Measurements from ENCODE around the gene AGAP1. TPM values are rescaled to one million over a fixed set of nuclear protein-coding genes. Genes with fewer than 3 reads are reported as not detected.
A peak's percentile ranks its signal among the peaks of the same experiment; 100 is the strongest.

AGAP1 gene
- 20.4 and 26.9 TPM in 2 replicates for total RNA-seq (ENCODE audit: low replicate concordance)

DNA sequence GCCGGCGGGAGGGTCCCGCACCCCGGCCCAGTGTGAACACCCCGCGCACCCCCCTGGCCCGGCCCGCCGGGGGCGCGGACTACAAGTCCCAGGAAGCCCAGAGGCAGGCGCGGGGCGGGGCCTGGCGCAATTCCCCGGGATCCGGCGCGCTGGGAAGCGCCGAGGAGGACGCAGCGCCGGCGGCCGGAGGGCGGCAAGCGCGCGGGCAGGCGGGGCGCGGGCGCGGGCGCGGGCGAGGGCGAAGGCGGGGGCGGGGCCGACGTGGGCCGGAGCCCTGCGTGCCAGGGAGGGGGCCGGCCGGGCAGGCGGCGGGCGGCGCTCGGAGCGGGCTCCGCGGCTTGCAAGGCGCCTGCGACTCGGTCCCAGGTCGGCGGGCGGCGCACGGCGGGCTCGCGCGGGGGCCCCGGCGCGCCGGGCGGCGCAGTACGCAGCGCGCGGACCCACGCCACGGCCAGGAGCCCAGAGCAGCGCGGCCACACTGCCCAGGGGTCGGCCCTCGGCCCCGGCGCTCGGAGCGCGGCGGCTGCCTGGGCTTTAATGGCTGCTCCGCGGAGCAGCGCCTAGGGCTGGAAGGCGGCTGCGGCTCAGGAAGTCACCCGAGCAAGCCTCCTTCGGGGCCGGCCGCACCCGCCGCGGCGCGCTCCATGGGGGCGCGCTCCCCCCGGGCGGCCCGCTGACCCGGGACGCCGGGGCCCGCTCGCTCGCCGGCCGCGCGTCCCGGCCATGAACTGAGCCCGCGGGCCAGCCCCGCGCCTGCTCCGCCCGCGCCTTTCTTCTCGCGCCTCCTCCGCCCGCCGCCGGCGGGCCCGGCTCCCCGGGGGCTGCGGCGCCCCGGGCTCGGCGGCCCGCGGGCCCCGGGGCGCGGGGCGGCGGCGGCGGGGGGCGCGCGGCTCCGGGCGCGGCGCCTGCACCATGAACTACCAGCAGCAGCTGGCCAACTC, at the start of gene AGAP1:
Gene AGAP1 (plus strand): TSS at position 269 of the 941 bp plus-strand sequence.
- H3K36me3 ChIP-seq, result no peaks in the 10 kb centered on the region
- peaks cover 43% of the 10 kb centered on the region for H3K4me1 ChIP-seq
- no peaks in the 10 kb centered on the region for H3K27me3 ChIP-seq
- Mint-ChIP-seq H3K36me3 (peaks cover 12% of the 10 kb centered on the region), H3K27ac (peak within 1 kb of the TSS; percentile 99), H3K27me3 (ENCODE audit: insufficient read depth, low read depth) (peaks cover 14% of the 10 kb centered on the region), H3K4me1 (peaks cover 44% of the 10 kb centered on the region), H3K4me3 (peak within 1 kb of the TSS; percentile 93), H3K9me3 (peaks cover 5% of the 10 kb centered on the region)
- H3K9me3 ChIP-seq (ENCODE audit: low read depth), result no peaks in the 10 kb centered on the region
- peak within 1 kb of the TSS; percentile 82 for H2AFZ ChIP-seq (replicated peaks)
- peaks cover 44% of the 10 kb centered on the region for H4K20me1 ChIP-seq (ENCODE audit: low read depth)
- H3K79me2 ChIP-seq (ENCODE audit: low read depth), result peaks cover 45% of the 10 kb centered on the region
- peak within 1 kb of the TSS; percentile 12 for H3K9ac ChIP-seq
- peak within 1 kb of the TSS; percentile 100 for H3K4me2 ChIP-seq
- no peak for TF ChIP-seq EZH2phosphoT487 (IDR thresholded peaks at IDR 0.05)
- TF ChIP-seq, protein P1, sequence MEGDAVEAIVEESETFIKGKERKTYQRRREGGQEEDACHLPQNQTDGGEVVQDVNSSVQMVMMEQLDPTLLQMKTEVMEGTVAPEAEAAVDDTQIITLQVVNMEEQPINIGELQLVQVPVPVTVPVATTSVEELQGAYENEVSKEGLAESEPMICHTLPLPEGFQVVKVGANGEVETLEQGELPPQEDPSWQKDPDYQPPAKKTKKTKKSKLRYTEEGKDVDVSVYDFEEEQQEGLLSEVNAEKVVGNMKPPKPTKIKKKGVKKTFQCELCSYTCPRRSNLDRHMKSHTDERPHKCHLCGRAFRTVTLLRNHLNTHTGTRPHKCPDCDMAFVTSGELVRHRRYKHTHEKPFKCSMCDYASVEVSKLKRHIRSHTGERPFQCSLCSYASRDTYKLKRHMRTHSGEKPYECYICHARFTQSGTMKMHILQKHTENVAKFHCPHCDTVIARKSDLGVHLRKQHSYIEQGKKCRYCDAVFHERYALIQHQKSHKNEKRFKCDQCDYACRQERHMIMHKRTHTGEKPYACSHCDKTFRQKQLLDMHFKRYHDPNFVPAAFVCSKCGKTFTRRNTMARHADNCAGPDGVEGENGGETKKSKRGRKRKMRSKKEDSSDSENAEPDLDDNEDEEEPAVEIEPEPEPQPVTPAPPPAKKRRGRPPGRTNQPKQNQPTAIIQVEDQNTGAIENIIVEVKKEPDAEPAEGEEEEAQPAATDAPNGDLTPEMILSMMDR (IDR thresholded peaks at IDR 0.05), result no peak
- TF ChIP-seq EZH2 (IDR thresholded peaks at IDR 0.05), result no peak
- H3K27ac ChIP-seq, result no peak within 1 kb of the TSS
- peak; percentile 96 for DNase-seq (ENCODE audit: low spot score)
- peak within 1 kb of the TSS; percentile 92 for H3K4me3 ChIP-seq
- peaks cover 3% of the 10 kb centered on the region for H3F3A ChIP-seq (ENCODE audit: low read depth)

DNA sequence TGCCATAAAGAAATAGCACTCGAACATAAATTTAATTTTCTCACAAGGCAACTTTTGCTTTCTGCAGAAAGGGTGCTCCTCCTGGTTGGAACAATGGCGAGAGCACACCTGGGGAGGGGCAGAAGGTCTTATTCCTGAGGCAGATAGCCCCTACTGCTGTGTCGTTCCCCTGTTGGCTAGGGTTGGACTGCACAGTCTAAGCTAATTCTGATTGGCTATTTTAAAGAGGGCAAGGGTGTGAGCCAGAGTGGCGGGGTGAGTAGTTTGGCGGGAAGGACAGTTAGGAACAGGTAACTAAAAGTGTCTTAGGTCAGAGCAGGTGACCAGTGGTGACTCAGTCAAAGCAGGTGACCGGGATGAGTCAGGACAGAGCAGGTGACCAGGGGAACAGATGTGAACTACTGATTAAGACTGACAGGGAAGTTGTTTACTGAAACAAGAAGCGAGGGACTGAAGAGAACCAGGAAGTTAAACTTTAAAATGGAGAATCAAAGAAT, 49.7 kb upstream of the AGAP1 start:
- Histone ChIP-seq H3K27me3 (no peaks in the 10 kb centered on the region), H3K79me2 (ENCODE audit: low read depth) (no peaks in the 10 kb centered on the region), H3K36me3 (no peaks in the 10 kb centered on the region), H3K4me3 (no peak overlapping the region), H3K9me3 (ENCODE audit: low read depth) (no peaks in the 10 kb centered on the region), H4K20me1 (ENCODE audit: low read depth) (no peaks in the 10 kb centered on the region), H3K4me1 (peaks cover 11% of the 10 kb centered on the region), H3K4me2 (no peak overlapping the region), H3F3A (ENCODE audit: low read depth) (no peaks in the 10 kb centered on the region), H3K27ac (no peak overlapping the region), H2AFZ (replicated peaks) (no peak overlapping the region), H3K9ac (no peak overlapping the region)
- Mint-ChIP-seq H3K4me3 (no peak overlapping the region), H3K36me3 (no peaks in the 10 kb centered on the region), H3K27ac (no peak overlapping the region), H3K27me3 (ENCODE audit: insufficient read depth, low read depth) (no peaks in the 10 kb centered on the region), H3K9me3 (peaks cover 4% of the 10 kb centered on the region), H3K4me1 (no peaks in the 10 kb centered on the region)
- no peak for DNase-seq (ENCODE audit: low spot score)
- TF ChIP-seq EZH2 (IDR thresholded peaks at IDR 0.05) (no peak), EZH2phosphoT487 (IDR thresholded peaks at IDR 0.05) (no peak)
- TF ChIP-seq, protein P1 (IDR thresholded peaks at IDR 0.05), result no peak

DNA sequence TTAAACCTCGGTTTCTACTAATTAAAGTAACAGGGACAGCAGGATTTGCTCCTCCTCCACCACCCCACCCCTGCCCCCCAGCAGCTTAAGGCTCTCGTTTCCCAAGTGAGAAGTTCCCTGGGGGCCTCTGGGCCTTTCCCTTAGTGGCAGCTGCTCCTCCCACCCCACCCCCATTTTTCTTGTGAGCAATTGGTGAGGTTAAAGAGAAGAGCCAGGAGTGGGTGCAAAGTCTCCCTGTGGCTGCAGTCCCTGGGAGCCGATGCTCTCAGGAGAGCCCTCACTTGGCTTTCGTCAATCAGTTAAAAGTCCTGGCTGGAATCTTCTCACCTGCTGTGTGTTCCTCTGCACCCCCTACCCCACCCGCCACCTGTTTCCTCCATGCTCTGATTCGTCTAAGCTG, 48.7 kb upstream of the AGAP1 start:
- no peaks in the 10 kb centered on the region for H3K36me3 Mint-ChIP-seq
- H3K79me2 ChIP-seq (ENCODE audit: low read depth), result no peaks in the 10 kb centered on the region
- no peaks in the 10 kb centered on the region for H3K27me3 Mint-ChIP-seq (ENCODE audit: insufficient read depth, low read depth)
- H4K20me1 ChIP-seq (ENCODE audit: low read depth), result no peaks in the 10 kb centered on the region
- no peak overlapping the region for H3K27ac Mint-ChIP-seq
- no peaks in the 10 kb centered on the region for H3F3A ChIP-seq (ENCODE audit: low read depth)
- H3K36me3 ChIP-seq, result no peaks in the 10 kb centered on the region
- H3K9me3 Mint-ChIP-seq, result peaks cover 4% of the 10 kb centered on the region
- no peak overlapping the region for H3K4me3 ChIP-seq
- peaks cover 11% of the 10 kb centered on the region for H3K4me1 ChIP-seq
- H3K27me3 ChIP-seq, result no peaks in the 10 kb centered on the region
- no peak for DNase-seq (ENCODE audit: low spot score)
- no peak overlapping the region for H3K9ac ChIP-seq
- H3K9me3 ChIP-seq (ENCODE audit: low read depth), result no peaks in the 10 kb centered on the region
- no peak overlapping the region for H3K4me2 ChIP-seq
- H2AFZ ChIP-seq (replicated peaks), result peak overlapping the region; percentile 81
- no peak overlapping the region for H3K27ac ChIP-seq
- no peaks in the 10 kb centered on the region for H3K4me1 Mint-ChIP-seq
- H3K4me3 Mint-ChIP-seq, result no peak overlapping the region
- TF ChIP-seq EZH2 (IDR thresholded peaks at IDR 0.05), result no peak
- TF ChIP-seq EZH2phosphoT487 (IDR thresholded peaks at IDR 0.05), result no peak
- TF ChIP-seq, protein P1 (IDR thresholded peaks at IDR 0.05), result no peak

Data from neural progenitor cell (in vitro differentiated cells).